Vagina (tissue), 2 donors: ENCODE results near the gene NFKBIB.

ENCODE experiments used
- POLR2A ChIP-seq, 2 donors: fragments of 450-650 bp; IDR thresholded peaks; one replicate each; pipeline ENCODE4 v1.6.1; 2017; ENCODE audit warnings: antibody characterized with exemption in 2 of 2, mild to moderate bottlenecking in 2 of 2, moderate library complexity in 2 of 2
- POLR2AphosphoS5 ChIP-seq, 2 donors: sonication (generic); formaldehyde crosslinking; IDR thresholded peaks; one replicate each; pipeline ENCODE4 v1.9.0; 2017; ENCODE audit warnings: antibody characterized with exemption in 2 of 2, mild to moderate bottlenecking in 2 of 2, low read depth in 1 of 2; ENCODE audit not compliant: insufficient read depth in 1 of 2
- TF ChIP-seq, protein P1 (sequence below), 3 experiments: fragments of 450-650 bp in 2 of 3; fragments of 200-600 bp in 1 of 3; sonication (generic) in 1 of 3; IDR thresholded peaks; one replicate each; pipeline ENCODE4 v1.5.1; 2017 to 2019; ENCODE audit warnings: antibody characterized with exemption in 3 of 3, mild to moderate bottlenecking in 2 of 3, moderate library complexity in 2 of 3

DNA sequence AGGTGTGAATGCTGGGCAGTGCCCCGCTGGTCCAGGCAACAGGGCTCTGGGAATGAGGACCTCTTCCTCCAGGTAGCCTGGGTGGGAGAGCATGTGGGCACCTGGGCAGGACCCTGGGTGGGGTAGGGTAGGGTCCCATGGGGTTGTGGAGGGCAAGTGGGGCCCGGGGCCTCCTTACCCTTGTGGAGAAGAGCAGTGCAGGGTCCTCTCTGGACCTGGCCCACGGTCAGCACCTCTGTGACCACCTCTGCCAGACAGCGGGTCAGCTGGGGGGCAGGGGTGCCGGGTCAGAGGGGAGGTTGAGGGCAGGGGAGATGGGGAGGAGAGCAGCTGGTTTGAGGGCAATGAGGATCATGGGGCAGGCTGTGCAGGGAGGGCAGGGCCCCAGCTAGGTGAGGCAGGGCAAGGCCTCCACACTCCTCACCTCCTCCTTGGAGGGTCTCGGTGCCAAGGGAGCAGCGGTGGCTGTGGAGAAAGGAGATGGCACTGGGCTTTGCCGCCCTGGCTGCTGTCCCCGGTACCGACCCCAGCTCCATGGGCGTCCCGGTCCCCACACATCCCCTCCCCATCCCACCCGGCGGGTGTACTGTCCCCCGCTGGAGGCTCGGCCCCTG, 11.7 kb downstream of the NFKBIB start:
- TF ChIP-seq, protein P1, sequence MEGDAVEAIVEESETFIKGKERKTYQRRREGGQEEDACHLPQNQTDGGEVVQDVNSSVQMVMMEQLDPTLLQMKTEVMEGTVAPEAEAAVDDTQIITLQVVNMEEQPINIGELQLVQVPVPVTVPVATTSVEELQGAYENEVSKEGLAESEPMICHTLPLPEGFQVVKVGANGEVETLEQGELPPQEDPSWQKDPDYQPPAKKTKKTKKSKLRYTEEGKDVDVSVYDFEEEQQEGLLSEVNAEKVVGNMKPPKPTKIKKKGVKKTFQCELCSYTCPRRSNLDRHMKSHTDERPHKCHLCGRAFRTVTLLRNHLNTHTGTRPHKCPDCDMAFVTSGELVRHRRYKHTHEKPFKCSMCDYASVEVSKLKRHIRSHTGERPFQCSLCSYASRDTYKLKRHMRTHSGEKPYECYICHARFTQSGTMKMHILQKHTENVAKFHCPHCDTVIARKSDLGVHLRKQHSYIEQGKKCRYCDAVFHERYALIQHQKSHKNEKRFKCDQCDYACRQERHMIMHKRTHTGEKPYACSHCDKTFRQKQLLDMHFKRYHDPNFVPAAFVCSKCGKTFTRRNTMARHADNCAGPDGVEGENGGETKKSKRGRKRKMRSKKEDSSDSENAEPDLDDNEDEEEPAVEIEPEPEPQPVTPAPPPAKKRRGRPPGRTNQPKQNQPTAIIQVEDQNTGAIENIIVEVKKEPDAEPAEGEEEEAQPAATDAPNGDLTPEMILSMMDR (IDR thresholded peaks at IDR 0.05) = no peak
- TF ChIP-seq POLR2AphosphoS5 (IDR thresholded peaks at IDR 0.05; ENCODE audit: insufficient read depth in 1 of 2, low read depth in 1 of 2) (no peak), POLR2A (IDR thresholded peaks at IDR 0.05) (no peak)
